Esophagus (tissue), 2 donors: ENCODE measurements around the gene CCDC159. TPM values are rescaled to one million over a fixed set of nuclear protein-coding genes. Genes with fewer than 3 reads are reported as not detected.
"Not testable (repeated sequence)": the region's sequence is repeated elsewhere in the genome, so short reads cannot be mapped to it uniquely, and the experiment has no call there.

Experiments
- H3K27ac ChIP-seq, 2 donors: one replicate each; pipeline ENCODE4 v1.5.1; 2013; ENCODE audit warnings: low read depth in 2 of 2, mild to moderate bottlenecking in 2 of 2, inconsistent platforms in 1 of 2, low read length in 1 of 2, moderate library complexity in 1 of 2
- H3K27me3 ChIP-seq, 2 donors: one replicate each; pipeline ENCODE4 v1.6.1; 2013; ENCODE audit warnings: low read length in 2 of 2, control low read depth in 1 of 2, mild to moderate bottlenecking in 1 of 2; ENCODE audit not compliant: insufficient read depth in 2 of 2, control insufficient read depth in 1 of 2
- H3K36me3 ChIP-seq, 2 donors: one replicate each; pipeline ENCODE4 v1.6.1; 2013; ENCODE audit warnings: low read length in 1 of 2; ENCODE audit not compliant: control insufficient read depth in 2 of 2, insufficient read depth in 2 of 2
- H3K4me1 ChIP-seq, 2 donors: one replicate each; pipeline ENCODE4 v1.6.1; 2013; ENCODE audit warnings: low read length in 1 of 2; ENCODE audit not compliant: control insufficient read depth in 2 of 2, insufficient read depth in 2 of 2
- H3K4me3 ChIP-seq, 2 donors: one replicate each; pipeline ENCODE4 v1.5.1; 2013; ENCODE audit warnings: low read length in 2 of 2, mild to moderate bottlenecking in 2 of 2, low read depth in 1 of 2, moderate library complexity in 1 of 2
- H3K9me3 ChIP-seq, 2 donors: one replicate each; pipeline ENCODE4 v1.6.1; 2013; ENCODE audit warnings: mild to moderate bottlenecking in 2 of 2, low read depth in 1 of 2, low read length in 1 of 2, moderate library complexity in 1 of 2; ENCODE audit not compliant: control insufficient read depth in 2 of 2, insufficient read depth in 1 of 2
- WGBS, 2 donors: extraction: QIAGEN DNeasy Blood & Tissue Kit; methylation state at CpG; one replicate each; pipeline ENCODE4 v1.1.7; 2013; 5-methylcytosine and 5-hydroxymethylcytosine counted together
- polyA plus RNA-seq, 2 donors: library from polyadenylated mRNA; stranded (reverse); fragments of 200-250 nt; gene quantifications; one replicate each; pipeline ENCODE4 v1.2.3, GENCODE V29; 2013
- donor health status: healthy with polysubstance abuse.
- donor health status: Bipolar disorder and iron deficiency.

CCDC159 gene
- polyA plus RNA-seq, 2 donors: 22.5 to 47.6 TPM

DNA sequence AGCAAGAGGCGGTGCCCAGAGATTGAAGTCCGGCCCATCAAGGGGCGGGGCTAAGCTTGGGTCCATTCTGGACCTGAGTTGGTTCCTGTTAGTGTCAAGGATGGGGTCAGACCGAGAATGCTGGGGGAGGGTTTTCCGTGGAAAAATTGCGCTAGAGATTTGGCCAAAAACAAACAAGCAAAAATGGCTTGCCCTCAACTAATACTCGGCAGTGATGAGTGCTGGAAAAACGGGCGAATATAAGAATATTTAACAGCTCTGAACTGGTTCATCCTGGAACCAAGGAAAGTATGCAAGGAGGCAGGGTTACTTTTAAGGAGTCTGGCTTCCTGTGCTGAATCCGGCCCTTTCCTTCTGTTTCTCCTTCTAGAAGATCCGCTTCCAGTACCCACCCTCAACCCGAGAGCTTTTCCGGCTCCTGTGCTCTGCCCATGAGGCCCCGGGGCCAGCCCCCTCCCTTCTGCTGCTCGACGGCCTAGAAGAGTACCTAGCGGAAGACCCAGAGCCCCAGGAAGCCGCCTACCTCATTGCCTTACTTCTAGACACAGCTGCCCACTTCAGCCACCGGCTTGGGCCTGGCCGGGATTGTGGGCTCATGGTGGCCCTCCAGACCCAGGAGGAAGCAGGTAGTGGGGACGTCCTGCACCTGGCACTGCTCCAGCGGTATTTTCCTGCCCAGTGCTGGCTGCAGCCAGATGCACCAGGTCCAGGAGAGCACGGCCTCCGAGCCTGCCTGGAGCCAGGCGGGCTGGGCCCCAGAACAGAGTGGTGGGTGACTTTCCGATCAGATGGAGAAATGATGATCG lies 29.0 kb downstream of the CCDC159 start:
- peaks cover 9 to 19% of the 10 kb centered on the region in 2 donors for H3K4me1 ChIP-seq
- H3K36me3 ChIP-seq: peaks cover 0 to 4% of the 10 kb centered on the region in 2 donors
- 9 to 10% methylated on average over 27 of the region's 27 CpGs for WGBS, 2 donors

DNA sequence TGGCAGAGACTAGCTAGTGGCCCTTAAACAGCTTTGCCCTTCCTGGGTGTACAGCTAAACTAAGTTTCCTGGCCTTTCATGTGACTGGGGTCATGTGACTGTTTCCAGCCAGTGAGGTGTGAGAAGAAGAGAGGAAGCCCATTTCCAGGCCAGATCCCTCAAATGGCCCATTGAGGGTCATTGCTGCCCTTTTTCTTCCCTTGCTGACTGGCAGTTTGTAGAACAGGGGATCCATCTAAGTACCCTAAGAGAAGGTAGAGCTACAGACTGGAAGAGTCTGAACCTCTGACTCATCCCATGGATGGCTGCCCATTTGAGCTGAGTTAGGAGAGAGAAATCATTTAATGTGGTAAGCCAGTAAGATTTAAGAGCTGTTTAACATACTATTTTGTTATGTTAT lies 30.9 kb downstream of the CCDC159 start:
- Histone ChIP-seq H3K36me3 (peaks cover 0 to 4% of the 10 kb centered on the region in 2 donors), H3K9me3 (no peaks in the 10 kb centered on the region), H3K27me3 (no peaks in the 10 kb centered on the region), H3K4me3 (no peak overlapping the region), H3K27ac (peak overlapping the region; percentile 17 to 66), H3K4me1 (peaks cover 11 to 26% of the 10 kb centered on the region in 2 donors)

More for the DNA sequence above, 29.0 kb downstream of the CCDC159 start:
- Histone ChIP-seq H3K9me3 (no peaks in the 10 kb centered on the region), H3K4me3 (peak overlapping the region; percentile 38 to 48), H3K27me3 (no peaks in the 10 kb centered on the region), H3K27ac (peak overlapping the region; percentile 88 to 100)

DNA sequence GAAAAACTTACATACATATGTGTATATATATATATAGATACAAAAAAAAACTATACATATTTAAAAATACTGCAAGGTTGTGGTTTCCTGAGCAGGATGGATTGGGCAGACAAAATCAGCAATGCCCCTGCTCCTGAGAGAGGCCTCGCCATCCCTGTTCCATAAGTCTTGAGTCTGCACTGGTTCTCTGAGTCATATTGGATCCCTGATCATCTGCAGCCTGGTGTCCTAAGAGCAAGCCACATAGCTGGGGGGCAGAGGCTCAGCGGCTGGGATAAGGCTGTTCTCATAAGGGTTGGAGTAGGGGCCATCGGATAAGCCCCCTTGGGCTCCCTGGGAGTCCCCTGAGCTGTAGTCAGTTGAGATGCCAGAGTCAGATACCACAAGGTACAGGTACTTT lies 31.4 kb downstream of the CCDC159 start:
- no peaks in the 10 kb centered on the region for H3K27me3 ChIP-seq
- H3K4me1 ChIP-seq: peaks cover 11 to 28% of the 10 kb centered on the region in 2 donors
- 80 to 90% methylated on average over 3 of the region's 3 CpGs for WGBS, 2 donors
- no peak overlapping the region for H3K4me3 ChIP-seq
- H3K9me3 ChIP-seq: no peaks in the 10 kb centered on the region
- H3K36me3 ChIP-seq: peaks cover 0 to 4% of the 10 kb centered on the region in 2 donors
- peak overlapping the region; percentile 20 to 66 for H3K27ac ChIP-seq

DNA sequence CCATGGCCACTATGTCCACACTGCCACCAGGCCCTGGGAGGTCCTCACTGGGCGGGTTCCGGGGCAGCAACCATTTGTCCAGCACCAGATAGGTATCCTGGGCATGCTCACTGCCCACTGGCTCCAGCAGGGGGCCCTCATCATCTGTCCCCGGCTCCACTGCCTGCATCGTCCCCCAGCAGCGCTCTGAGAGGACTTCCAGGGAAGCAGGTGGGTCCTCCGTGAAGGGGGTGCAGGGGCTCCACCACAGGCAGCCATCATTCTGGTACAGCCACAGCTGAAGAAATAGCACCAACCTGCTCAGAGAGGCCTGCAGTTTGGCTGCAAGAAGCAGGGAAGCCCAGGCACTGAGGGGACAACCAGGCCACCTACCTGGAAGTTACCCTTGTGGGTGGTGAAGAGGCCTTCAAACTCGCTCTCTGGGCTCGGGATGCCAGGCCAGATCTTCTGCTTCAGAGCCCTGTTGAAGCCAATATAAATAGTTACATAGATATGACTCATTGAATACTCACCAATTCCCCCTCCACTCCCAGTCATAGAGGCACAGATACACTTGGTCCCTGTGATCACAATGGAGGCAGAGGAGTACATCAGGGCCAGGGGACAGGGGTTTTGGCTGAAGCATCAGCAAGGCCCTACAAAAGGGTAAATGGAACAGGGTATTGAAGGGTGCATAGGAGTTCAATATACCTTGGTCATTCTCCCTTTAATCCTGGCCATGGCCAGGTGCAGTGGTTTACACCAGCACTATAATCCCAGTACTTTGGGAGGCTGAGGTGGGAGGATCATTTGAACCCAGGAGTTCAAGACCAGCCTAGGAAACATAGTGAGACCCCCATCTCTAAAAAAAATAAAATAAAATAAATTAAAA lies 32.2 kb downstream of the CCDC159 start:
- peaks cover 0 to 4% of the 10 kb centered on the region in 2 donors for H3K36me3 ChIP-seq
- H3K9me3 ChIP-seq: no peaks in the 10 kb centered on the region
- H3K27ac ChIP-seq: peak overlapping the region; percentile 29 to 81
- no peak overlapping the region for H3K4me3 ChIP-seq
- WGBS, 2 donors: 45 to 47% methylated on average over 8 of the region's 8 CpGs
- peaks cover 17 to 31% of the 10 kb centered on the region in 2 donors for H3K4me1 ChIP-seq
- peaks cover 0 to 7% of the 10 kb centered on the region in 2 donors for H3K27me3 ChIP-seq

DNA sequence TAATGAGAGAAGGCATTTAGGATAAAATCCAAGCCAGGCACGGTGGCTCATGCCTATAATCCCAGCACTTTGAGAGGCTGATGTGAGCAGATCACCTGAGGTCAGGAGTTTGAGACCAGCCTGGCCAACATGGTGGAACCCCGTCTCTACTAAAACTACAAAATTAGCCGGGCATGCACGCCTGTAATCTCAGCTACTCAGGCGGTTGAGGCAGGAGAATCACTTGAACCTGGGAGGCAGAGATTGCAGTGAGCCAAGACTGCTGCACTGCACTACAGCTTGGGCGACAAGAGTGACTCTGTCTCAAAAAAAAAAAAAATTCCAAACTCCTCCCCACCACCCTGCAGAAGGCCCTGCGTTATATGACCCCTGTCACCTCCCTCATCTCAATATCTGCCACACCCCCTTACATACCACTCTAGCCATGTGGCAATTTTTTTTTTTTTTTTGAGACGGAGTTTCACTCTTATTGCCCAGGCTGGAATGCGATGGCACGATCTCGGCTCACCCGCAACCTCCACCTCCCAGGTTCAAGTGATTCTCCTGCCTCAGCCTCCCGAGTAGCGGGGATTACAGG lies 33.0 kb downstream of the CCDC159 start:
- H3K9me3 ChIP-seq, H3K36me3 ChIP-seq, H3K27me3 ChIP-seq, H3K4me3 ChIP-seq, H3K27ac ChIP-seq: not testable (repeated sequence)
- H3K4me1 ChIP-seq: peaks cover 17 to 28% of the 10 kb centered on the region in 2 donors
- WGBS, 2 donors: 89 to 91% methylated on average over 14 of the region's 14 CpGs

DNA sequence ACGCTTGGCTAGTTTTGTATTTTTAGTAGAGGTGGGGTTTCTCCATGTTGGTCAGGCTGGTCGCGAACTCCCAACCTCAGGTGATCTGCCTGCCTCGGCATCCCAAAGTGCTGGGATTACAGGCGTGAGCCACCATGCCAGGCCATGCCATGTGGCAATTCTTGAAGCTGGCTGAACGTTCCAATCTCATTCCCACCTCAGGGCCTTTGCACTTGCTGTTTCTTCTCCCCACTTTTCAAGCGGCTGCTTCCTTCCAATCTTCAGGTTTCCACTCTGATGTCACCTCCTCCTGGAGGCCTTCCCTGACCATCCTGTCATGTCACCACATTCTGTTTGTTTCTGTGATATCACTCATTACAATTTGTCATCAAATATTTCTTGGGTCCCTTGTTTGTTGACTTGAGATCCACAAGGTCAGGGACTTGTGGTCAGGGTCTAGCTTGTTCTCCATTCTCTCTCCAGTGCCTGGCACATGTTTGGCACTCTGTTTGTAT lies 33.6 kb downstream of the CCDC159 start:
- 93 to 98% methylated on average over 7 of the region's 7 CpGs for WGBS, 2 donors
- Histone ChIP-seq H3K27ac (no peak overlapping the region), H3K4me3 (no peak overlapping the region), H3K9me3 (no peaks in the 10 kb centered on the region), H3K27me3 (peaks cover 0 to 7% of the 10 kb centered on the region in 2 donors), H3K36me3 (peaks cover 0 to 4% of the 10 kb centered on the region in 2 donors), H3K4me1 (peaks cover 17 to 28% of the 10 kb centered on the region in 2 donors)

DNA sequence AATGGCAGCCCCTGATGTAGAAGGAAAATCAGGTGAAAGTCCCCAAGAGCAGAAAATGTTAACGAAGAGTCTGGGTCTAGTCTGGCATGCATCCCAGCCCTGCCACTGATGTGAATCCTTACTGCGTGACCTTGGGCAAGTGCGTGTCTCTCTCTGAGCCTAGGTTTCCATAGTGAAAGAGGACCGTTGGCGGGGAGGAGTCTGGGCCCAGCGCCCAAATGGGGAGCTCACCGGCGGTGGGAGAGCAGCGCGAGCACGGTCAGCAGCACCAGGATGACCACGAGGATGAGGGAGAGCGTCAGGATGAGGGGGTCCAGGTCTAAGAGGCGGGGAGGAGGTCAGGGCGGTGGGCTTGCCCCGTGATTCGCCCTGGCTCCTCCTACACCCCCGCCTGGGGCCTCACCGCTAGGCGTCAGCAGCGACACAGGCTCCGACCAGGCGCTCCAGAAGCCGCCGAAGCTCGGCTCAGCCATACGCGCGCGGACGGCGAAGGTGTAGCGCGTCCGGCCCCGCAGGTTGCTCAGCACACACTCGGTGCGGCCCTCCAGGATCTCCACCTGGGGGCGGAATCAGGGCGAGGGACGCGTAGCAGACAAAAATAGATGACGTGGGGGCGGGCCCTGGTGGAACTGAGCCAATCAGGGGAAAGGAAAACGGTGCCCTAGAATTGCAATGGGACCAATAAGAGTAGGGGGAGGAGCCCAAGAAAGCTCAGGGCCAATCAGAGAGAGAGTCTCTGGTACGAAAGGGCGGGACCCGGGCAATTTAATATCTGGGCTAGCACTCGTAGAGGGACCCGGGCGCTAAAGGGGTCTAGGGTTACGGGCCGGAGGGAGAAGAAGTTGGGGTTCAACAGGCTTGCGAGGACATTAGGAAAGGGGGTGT lies 34.6 kb downstream of the CCDC159 start:
- H3K36me3 ChIP-seq: peaks cover 0 to 4% of the 10 kb centered on the region in 2 donors
- H3K9me3 ChIP-seq: no peaks in the 10 kb centered on the region
- H3K27ac ChIP-seq: peak overlapping the region; percentile 77 to 87
- WGBS, 2 donors: 1 to 2% methylated on average over 54 of the region's 54 CpGs
- H3K27me3 ChIP-seq: peaks cover 0 to 7% of the 10 kb centered on the region in 2 donors
- peak overlapping the region; percentile 44 to 50 for H3K4me3 ChIP-seq
- peaks cover 15 to 24% of the 10 kb centered on the region in 2 donors for H3K4me1 ChIP-seq

DNA sequence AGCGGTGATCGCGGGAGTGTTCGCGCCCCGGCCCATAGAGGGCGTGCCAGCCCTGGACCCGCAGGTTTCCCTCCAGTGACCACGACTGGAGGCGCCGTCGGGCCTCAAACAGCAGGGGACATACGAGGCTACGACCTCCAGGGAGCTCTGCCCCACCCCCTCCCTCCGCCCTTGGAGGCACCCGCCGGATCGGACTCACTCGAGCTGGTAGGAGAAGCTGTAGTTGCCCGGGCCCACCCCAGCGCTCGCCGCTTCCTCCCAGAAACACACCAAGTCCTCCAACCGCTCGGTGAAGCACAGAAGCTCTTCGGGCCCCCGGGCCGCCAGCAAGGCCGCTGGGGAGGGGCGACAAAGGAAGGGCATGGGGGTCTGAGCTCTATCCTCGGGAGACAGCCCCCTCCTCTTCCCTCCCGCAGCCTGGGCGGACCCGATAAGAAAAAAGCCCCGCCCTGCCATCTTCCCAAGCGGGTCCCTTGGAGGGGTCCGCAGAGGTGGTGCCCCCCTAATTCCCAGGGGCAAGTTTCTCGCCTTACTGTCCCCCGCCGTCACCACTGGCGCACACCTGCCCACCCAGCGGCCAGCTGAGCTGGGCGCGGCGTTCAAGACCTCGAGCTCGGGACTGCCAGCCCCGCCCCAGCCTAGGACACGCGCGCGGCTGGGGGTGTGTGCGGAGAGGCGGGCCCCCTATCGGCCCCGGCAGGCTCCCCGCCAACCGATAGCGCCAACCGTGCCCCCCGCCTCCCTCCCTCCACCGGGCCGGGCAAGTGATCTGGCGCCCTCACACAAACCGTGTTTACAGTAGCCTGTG lies 36.8 kb downstream of the CCDC159 start:
- peaks cover 13 to 17% of the 10 kb centered on the region in 2 donors for H3K4me1 ChIP-seq
- WGBS, 2 donors: 1% methylated on average over 62 to 65 of the region's 65 CpGs
- no peak overlapping the region for H3K27ac ChIP-seq

More for the DNA sequence above, 36.8 kb downstream of the CCDC159 start:
- H3K36me3 ChIP-seq: peaks cover 0 to 4% of the 10 kb centered on the region in 2 donors
- peak overlapping the region; percentile 4 to 14 for H3K4me3 ChIP-seq
- peaks cover 0 to 7% of the 10 kb centered on the region in 2 donors for H3K27me3 ChIP-seq
- no peaks in the 10 kb centered on the region for H3K9me3 ChIP-seq
